Pancreas (tissue), 10 donors: ENCODE results near the gene DPP9. TPM values are rescaled to one million over a fixed set of nuclear protein-coding genes. Genes with fewer than 3 reads are reported as not detected.
A peak's percentile ranks its signal among the peaks of the same experiment; 100 is the strongest.
"Not testable (repeated sequence)": the region's sequence is repeated elsewhere in the genome, so short reads cannot be mapped to it uniquely, and the experiment has no call there.

Source experiments
- ATAC-seq, 4 donors: fragments of 200-7000 bp; cut with Tn5 transposase; one replicate each; pipeline versions ENCODE4 v1.8.0 to v1.9.1; 2020; ENCODE audit warnings: mild to moderate bottlenecking in 4 of 4, moderate library complexity in 4 of 4
- DNase-seq, 6 donors: peaks; one replicate each; pipeline ENCODE4 v3.0.0-alpha.2; 2020
- FAIRE-seq: peaks from 2 replicates; lab custom pipeline; 2012; peaks lifted over from hg19 to GRCh38; lab: Jason Lieb, UNC
- H3K27ac ChIP-seq, 4 donors: fragments of 200-600 bp; sonication (generic); 1 replicate in 3 of 4; 2 replicates in 1 of 4; pipeline versions ENCODE4 v1.5.0 to v1.8.0; 2020
- H3K27me3 ChIP-seq, 4 donors: fragments of 200-600 bp; one replicate each; pipeline ENCODE4 v1.8.0; 2021
- H3K36me3 ChIP-seq, 3 donors: fragments of 200-600 bp; sonication (generic) in 1 of 3; one replicate each; pipeline versions ENCODE4 v1.5.0 to v1.8.0; 2020 to 2021
- H3K4me1 ChIP-seq, 3 donors: fragments of 200-600 bp; one replicate each; pipeline ENCODE4 v1.8.0; 2021
- H3K4me3 ChIP-seq, 4 donors: fragments of 200-600 bp; sonication (generic) in 2 of 4; one replicate each; pipeline versions ENCODE4 v1.5.0 to v1.8.0; 2020 to 2021
- H3K9me3 ChIP-seq, 4 donors: fragments of 200-600 bp; one replicate each; pipeline ENCODE4 v1.8.0; 2021
- WGBS, 2 donors: extraction: QIAGEN DNeasy Blood & Tissue Kit; methylation state at CpG; one replicate each; pipeline ENCODE4 v1.1.7; 2013; 5-methylcytosine and 5-hydroxymethylcytosine counted together
- intact Hi-C, 3 donors: fragments of 100-400 bp; cut with DNase I; formaldehyde crosslinking; loops; one replicate each; pipeline versions ENCODE4 v1.11.1 to v1.14.2; 2022
- polyA plus RNA-seq, 2 donors: library from polyadenylated mRNA; stranded (reverse); fragments of 200-250 nt; gene quantifications; one replicate each; pipeline ENCODE4 v1.2.3, GENCODE V29; 2013
- total RNA-seq, 6 donors: library from RNA; stranded (reverse); fragmentation: NEBNext Ultra II Directional in 4 of 6; extraction: Animal tissue kit (Norgen Biotek cat#: 25700) in 4 of 6; gene quantifications; one replicate each; pipeline versions ENCODE4 v1.2.1 to v1.2.4, GENCODE V29; 2021 to 2023
- TF ChIP-seq, protein P1 (sequence below), 4 donors: fragments of 200-600 bp; sonication (generic) in 3 of 4; IDR thresholded peaks; one replicate each; pipeline versions ENCODE4 v1.5.0 to v1.8.0; 2021; ENCODE audit warnings: antibody characterized with exemption in 4 of 4
- donor health status: healthy with polysubstance abuse.
- donor health status: DM: no; HTN: no; CAD: no; lungs with moderate emphysema.
- donor health status: DM: no; HTN: no; CAD: no.
- donor health status: control.
- donor health status: control.
- donor health status: Bipolar disorder and iron deficiency.
- donor health status: DM: yes; HTN: yes; CAD: no.
- donor health status: DM: no; HTN: no; CAD: no.
- donor health status: DM: no; HTN: no; CAD: no.
- donor health status: DM: yes; HTN: yes; CAD: no.

Gene DPP9
- total and polyA plus RNA-seq, 8 donors, result 19.0 to 47.4 (median 26.1) TPM

DNA sequence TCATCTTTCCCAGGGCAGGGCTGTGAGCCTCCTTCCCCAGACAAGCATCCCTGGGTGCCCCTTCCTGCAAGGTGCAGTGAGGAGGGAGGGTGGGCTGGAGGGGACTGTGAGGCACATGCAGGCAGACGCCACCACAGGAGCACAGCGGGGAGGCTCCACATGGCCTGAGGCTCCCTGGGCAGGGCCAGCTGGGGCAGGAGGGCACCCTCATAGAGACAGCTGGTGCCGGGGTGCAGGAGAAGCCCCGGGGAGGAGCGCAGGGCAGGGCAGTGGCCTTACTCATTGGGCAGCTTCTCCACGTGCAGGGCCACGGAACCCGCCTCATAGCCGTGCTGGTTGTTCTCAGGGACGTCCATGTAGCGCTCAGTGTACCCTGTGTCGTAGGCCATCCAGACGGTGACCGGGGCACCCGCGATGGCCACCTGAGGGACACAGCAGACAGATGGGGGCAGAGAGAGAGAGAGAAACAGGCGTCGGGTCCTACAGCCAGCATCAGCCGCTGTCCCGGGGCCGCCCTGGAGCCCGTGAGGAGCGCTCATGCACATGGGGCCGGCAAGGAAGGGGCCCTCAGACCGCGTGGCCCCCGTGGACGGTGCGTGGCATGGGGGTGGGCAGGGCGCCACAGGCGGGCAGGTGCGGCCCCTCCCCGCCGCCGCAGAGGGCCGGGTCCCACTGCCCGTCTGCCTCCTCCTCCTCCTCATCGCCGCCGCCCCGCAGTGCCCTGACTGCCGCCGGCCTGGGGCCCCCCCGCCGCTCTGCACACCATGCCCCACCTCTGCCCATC is 41.0 kb downstream of the DPP9 start:
- FAIRE-seq, result no peak
- Histone ChIP-seq H3K27me3 (no peaks in the 10 kb centered on the region), H3K36me3 (peaks cover 0 to 53% (median 10%) of the 10 kb centered on the region in 3 donors), H3K27ac (no peak overlapping the region), H3K4me3 (no peak overlapping the region), H3K4me1 (no peaks in the 10 kb centered on the region), H3K9me3 (no peaks in the 10 kb centered on the region)
- intact Hi-C loops, result no loop called here
- 97% methylated on average over 29 to 45 of the region's 45 CpGs for WGBS, 2 donors
- TF ChIP-seq, protein P1, sequence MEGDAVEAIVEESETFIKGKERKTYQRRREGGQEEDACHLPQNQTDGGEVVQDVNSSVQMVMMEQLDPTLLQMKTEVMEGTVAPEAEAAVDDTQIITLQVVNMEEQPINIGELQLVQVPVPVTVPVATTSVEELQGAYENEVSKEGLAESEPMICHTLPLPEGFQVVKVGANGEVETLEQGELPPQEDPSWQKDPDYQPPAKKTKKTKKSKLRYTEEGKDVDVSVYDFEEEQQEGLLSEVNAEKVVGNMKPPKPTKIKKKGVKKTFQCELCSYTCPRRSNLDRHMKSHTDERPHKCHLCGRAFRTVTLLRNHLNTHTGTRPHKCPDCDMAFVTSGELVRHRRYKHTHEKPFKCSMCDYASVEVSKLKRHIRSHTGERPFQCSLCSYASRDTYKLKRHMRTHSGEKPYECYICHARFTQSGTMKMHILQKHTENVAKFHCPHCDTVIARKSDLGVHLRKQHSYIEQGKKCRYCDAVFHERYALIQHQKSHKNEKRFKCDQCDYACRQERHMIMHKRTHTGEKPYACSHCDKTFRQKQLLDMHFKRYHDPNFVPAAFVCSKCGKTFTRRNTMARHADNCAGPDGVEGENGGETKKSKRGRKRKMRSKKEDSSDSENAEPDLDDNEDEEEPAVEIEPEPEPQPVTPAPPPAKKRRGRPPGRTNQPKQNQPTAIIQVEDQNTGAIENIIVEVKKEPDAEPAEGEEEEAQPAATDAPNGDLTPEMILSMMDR (IDR thresholded peaks at IDR 0.05), result no peak
- no peak for DNase-seq
- ATAC-seq, result no peak

DNA sequence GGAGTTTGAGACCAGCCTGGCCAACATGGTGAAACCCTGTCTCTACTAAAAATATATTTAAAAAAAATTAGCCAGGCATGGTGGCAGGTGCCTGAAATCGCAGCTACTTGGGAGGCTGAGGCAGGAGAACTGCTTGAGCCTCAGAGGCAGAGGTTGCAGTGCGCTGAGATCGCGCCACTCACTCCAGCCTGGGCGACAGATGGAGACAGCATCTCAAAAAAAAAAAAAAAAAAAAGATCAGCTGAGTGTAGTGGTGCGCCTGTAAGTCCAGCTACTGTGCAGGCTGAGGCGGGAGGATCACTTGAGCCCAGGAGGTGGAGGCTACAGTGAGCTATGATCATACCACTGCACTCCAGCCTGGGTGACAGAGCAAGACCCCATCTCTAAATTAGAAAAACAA is 43.6 kb downstream of the DPP9 start:
- DNase-seq, FAIRE-seq: not testable (repeated sequence)

DNA sequence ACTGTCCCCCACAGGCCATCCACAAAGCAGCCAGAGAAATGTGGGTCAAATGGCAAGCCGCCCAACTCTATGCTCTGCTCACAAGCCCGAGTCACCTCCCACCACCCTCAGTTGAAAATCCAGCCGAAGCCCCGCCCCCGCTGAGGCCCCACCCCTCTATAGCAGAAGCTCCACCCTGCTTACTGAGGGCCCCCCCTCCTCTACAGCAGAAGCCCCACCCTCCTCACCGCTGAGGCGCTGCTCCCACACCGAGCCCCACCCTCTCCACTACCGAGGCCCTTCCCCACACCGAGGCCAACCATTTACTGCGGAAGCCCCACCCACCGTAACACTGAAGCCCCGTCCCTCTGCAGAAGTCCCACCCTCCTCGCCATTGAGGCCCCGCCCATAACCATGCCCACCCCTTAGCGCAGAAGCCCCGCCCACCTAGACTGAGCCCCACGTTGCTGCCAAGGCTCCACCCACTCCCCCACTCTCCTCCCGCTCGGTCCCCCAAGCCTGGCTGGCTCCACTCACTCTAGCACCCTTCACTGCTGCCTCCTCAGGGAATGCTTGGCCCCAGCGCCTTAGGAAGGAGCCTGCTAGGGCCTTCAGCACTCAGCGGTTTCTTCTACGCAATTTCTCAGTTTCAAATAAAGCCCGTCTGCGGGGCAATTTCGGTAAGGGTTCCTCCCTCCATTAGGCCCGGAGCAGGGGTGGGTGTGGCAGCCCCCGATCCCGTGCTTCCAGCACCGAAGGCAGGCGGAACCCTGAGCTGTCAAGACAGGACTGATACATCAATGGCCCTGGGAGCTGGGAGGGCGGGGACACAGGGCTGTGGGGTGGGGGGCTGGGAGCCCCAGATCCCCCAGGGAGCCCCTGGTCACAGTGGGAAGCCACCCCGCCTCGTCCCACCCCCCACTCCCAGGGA is 44.5 kb downstream of the DPP9 start:
- intact Hi-C loops, result no loop called here
- TF ChIP-seq, protein P1 (IDR thresholded peaks at IDR 0.05), result no peak
- DNase-seq, result no peak
- no peaks in the 10 kb centered on the region for H3K9me3 ChIP-seq
- peaks cover 0 to 36% (median 7%) of the 10 kb centered on the region in 3 donors for H3K36me3 ChIP-seq
- H3K4me3 ChIP-seq, result no peak overlapping the region
- H3K27ac ChIP-seq, result no peak overlapping the region
- ATAC-seq, result no peak
- WGBS, 2 donors, result 86 to 88% methylated on average over 33 to 34 of the region's 34 CpGs
- H3K27me3 ChIP-seq, result no peaks in the 10 kb centered on the region
- H3K4me1 ChIP-seq, result no peaks in the 10 kb centered on the region
- FAIRE-seq, result no peak

More for the DNA sequence above, 43.6 kb downstream of the DPP9 start:
- H3K4me1 ChIP-seq, H3K9me3 ChIP-seq, ATAC-seq, intact Hi-C loops, H3K4me3 ChIP-seq, H3K27me3 ChIP-seq, H3K27ac ChIP-seq: not testable (repeated sequence)
- peaks cover 0 to 44% (median 11%) of the 10 kb centered on the region in 3 donors for H3K36me3 ChIP-seq
- WGBS, 2 donors, result 94 to 97% methylated on average over 7 of the region's 7 CpGs

DNA sequence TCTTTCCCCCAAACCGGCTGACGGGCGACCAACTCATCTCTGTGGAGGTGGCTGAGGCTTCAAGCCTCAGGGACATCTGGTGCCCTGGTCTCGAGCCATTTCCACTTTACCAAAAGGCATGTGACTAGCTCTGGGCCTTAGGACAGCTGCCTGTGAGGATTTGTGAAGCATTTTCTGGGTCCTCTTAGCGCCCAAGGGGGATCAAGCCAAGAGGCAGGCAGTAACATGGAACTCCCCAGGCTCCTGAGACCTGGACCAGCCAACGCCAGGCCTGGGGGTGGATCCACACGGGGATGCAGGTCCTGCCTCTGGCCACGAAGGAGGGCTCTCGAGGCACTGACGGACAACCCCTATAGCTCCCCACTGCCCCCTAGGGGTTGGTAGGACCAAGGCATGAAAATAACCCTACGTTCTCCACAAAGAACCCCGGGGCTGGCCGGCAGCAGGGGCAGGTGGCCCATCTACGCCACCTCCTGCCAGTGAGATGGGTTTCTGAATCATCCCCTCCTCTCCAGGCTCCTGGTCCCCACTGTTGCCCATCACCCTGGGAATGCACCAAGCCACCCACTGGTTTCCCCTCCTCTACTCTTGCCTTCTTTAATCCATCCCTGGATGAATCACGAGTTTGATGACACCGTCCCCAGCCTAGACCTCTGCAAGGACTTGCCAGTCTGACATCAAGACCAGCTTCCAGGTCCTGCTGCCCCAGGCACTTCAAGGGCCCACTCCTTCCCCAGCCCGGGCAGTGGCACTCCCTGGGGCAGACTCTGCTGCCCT is 46.5 kb downstream of the DPP9 start:
- Histone ChIP-seq H3K9me3 (no peaks in the 10 kb centered on the region), H3K4me1 (no peaks in the 10 kb centered on the region), H3K27ac (no peak overlapping the region), H3K4me3 (no peak overlapping the region), H3K36me3 (peaks cover 0 to 18% (median 7%) of the 10 kb centered on the region in 3 donors), H3K27me3 (no peaks in the 10 kb centered on the region)
- no peak for FAIRE-seq
- intact Hi-C loops, result no loop called here
- TF ChIP-seq, protein P1 (IDR thresholded peaks at IDR 0.05), result peak in 3 of 4 donors; percentile 11 to 35 (median 18)
- peak in 3 of 4 donors; percentile 40 to 69 (median 65) for ATAC-seq
- 73 to 75% methylated on average over 17 of the region's 17 CpGs for WGBS, 2 donors
- peak in 1 of 6 donors; percentile 40 for DNase-seq

DNA sequence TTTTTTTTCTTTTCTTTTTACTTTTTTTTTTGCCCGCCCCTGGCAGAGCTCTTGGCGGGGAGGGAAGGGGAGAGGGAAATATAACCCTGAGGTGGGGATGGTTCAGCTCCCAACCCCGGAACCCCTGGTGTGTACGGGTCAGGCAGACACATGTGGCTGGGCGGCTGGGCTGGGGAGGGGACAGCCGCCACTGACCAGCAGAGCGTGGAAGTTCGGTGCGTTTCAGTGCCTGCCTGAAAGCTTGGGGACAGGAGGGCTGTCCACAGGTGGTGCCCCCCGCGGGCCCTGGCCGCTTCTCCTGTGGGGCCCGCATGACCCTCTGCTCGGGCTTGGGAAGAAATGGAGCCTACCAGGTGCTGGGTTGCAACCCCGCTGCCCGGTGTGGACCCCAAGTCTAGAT is 48.3 kb downstream of the DPP9 start:
- Histone ChIP-seq H3K36me3 (peaks cover 0 to 11% (median 7%) of the 10 kb centered on the region in 3 donors), H3K4me1 (peaks cover 0 to 8% (median 0%) of the 10 kb centered on the region in 3 donors), H3K27me3 (no peaks in the 10 kb centered on the region), H3K4me3 (no peak overlapping the region), H3K27ac (no peak overlapping the region), H3K9me3 (no peaks in the 10 kb centered on the region)
- 95 to 96% methylated on average over 15 to 16 of the region's 16 CpGs for WGBS, 2 donors
- TF ChIP-seq, protein P1 (IDR thresholded peaks at IDR 0.05), result no peak
- ATAC-seq (no peak), FAIRE-seq (no peak), DNase-seq (no peak)
- intact Hi-C loops, result no loop called here
